CD4-positive, alpha-beta memory T cell (primary cell): Measurements from ENCODE around the gene HOMER1. TPM values are rescaled to one million over a fixed set of nuclear protein-coding genes. Genes with fewer than 3 reads are reported as not detected.

Experiments used
- CTCF ChIA-PET: fragments of 350-600 bp; sonication (Branson Sonifier 250); formaldehyde crosslinking; loops from one replicate; lab custom pipeline; 2021; ENCODE audit warnings: inconsistent platforms; ENCODE audit not compliant: partially characterized antibody; lab: Charles Lee
- POLR2A ChIA-PET: fragments of 350-600 bp; sonication (Branson Sonifier 250); formaldehyde crosslinking; loops from one replicate; lab custom pipeline; 2021; ENCODE audit not compliant: partially characterized antibody; lab: Charles Lee
- DNase-seq, 5 donors: peaks; one replicate each; pipeline versions ENCODE4 v3.0.0 to v3.0.0-alpha.2; 2020 to 2022; ENCODE audit warnings: mixed read lengths in 1 of 5
- H3K27ac ChIP-seq: one replicate; pipeline ENCODE4 v1.7.0; 2013; ENCODE audit warnings: low read depth, low read length
- H3K27me3 ChIP-seq: 2 replicates; pipeline ENCODE4 v1.7.0; 2013; ENCODE audit warnings: mild to moderate bottlenecking, low read length, moderate library complexity; ENCODE audit not compliant: insufficient read depth
- H3K36me3 ChIP-seq: 2 replicates; pipeline ENCODE4 v1.7.0; 2013; ENCODE audit warnings: mild to moderate bottlenecking, low read length, moderate library complexity; ENCODE audit not compliant: insufficient read depth
- H3K4me1 ChIP-seq: 2 replicates; pipeline ENCODE4 v1.7.0; 2013; ENCODE audit warnings: mild to moderate bottlenecking, low read length, moderate library complexity; ENCODE audit not compliant: insufficient read depth
- H3K4me3 ChIP-seq, 2 donors: one replicate each; pipeline ENCODE4 v1.7.0; 2013; ENCODE audit warnings: low read length in 2 of 2, mild to moderate bottlenecking in 1 of 2
- H3K9me3 ChIP-seq, 2 donors: one replicate each; pipeline ENCODE4 v1.7.0; 2013; ENCODE audit warnings: low read length in 2 of 2, control low read depth in 1 of 2; ENCODE audit not compliant: control insufficient read depth in 1 of 2
- H3K27ac Mint-ChIP-seq, 7 donors: one replicate each; pipeline ENCODE4 v1.8.0; 2020 to 2021; ENCODE audit warnings: mixed read lengths in 7 of 7, mild to moderate bottlenecking in 6 of 7, inconsistent platforms in 3 of 7, moderate library complexity in 3 of 7
- H3K27me3 Mint-ChIP-seq, 2 donors: one replicate each; pipeline ENCODE4 v1.8.0; 2020 to 2021; ENCODE audit warnings: mixed read lengths in 2 of 2
- H3K36me3 Mint-ChIP-seq, 2 donors: one replicate each; pipeline ENCODE4 v1.8.0; 2020 to 2021; ENCODE audit warnings: mixed read lengths in 2 of 2, inconsistent platforms in 1 of 2, mild to moderate bottlenecking in 1 of 2
- H3K4me1 Mint-ChIP-seq, 4 donors: one replicate each; pipeline ENCODE4 v1.8.0; 2020 to 2021; ENCODE audit warnings: mixed read lengths in 4 of 4, mild to moderate bottlenecking in 1 of 4
- H3K4me3 Mint-ChIP-seq, 8 donors: one replicate each; pipeline ENCODE4 v1.8.0; 2020 to 2021; ENCODE audit warnings: mixed read lengths in 8 of 8, mild to moderate bottlenecking in 7 of 8, moderate library complexity in 6 of 8, inconsistent platforms in 3 of 8
- H3K9me3 Mint-ChIP-seq, 8 donors: one replicate each; pipeline ENCODE4 v1.8.0; 2020 to 2021; ENCODE audit warnings: mixed read lengths in 8 of 8, mild to moderate bottlenecking in 5 of 8, inconsistent platforms in 3 of 8, moderate library complexity in 1 of 8
- intact Hi-C: fragments of 100-400 bp; cut with micrococcal nuclease; formaldehyde crosslinking; loops from one replicate; pipeline ENCODE4 v1.15.1; 2023
- polyA plus RNA-seq, 2 donors: library from polyadenylated mRNA; unstranded; fragments of 300-500 nt; fragmentation: Illumina TruSeq; gene quantifications; one replicate each; pipeline ENCODE4 v1.2.3, GENCODE V29; 2021
- total RNA-seq, 2 experiments: library from RNA; stranded (reverse); gene quantifications; one replicate each; pipeline ENCODE4 v1.2.3, GENCODE V29; 2021

HOMER1 gene
- total and polyA plus RNA-seq, 4 experiments from 2014 or later, result 1.5 to 2.9 (median 1.7) TPM

DNA sequence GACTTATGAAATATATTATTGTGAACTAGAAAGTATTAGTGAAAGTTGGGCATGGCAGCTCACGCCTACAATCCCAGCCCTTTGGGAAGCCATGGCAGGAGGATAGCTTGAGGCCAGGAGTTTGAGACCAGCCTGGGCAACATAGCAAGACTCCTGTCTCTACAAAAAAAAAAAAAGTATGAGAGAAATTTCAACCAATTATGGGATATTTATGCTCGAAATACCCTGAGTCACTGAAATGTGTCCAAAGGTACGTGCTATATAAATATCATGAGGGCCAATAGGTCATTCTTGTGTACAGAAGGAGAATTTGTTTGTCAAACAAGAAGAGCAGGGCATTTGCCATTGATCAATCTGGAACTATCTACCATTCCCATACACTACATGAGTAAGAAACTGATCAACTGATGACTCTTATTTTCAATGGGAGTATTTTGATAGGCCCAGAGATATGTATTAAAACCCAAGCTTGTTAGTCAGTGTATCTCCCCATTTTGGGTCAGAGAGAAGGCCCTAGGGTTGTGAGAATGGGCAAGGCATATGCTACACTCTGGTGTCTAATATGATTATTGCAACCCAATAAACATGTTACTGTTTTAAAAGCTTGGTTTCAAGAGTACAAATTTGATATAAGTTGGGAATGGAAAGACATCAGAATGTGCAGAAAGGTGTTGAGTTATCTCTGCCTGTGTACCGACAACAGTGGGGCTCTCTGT, 21.7 kb upstream of the HOMER1 start:
- Mint-ChIP-seq H3K27ac (no peak overlapping the region), H3K4me1 (no peaks in the 10 kb centered on the region), H3K36me3 (no peaks in the 10 kb centered on the region), H3K4me3 (no peak overlapping the region), H3K9me3 (no peaks in the 10 kb centered on the region), H3K27me3 (peaks cover 6 to 11% of the 10 kb centered on the region in 2 donors)
- intact Hi-C loops, result no loop called here
- CTCF ChIA-PET, result interaction anchor here (0.9 kb wide), 1 partner anchor 410 kb away, joined by 3 read pairs; no protein-coding TSS in a partner anchor
- Histone ChIP-seq H3K27me3 (no peaks in the 10 kb centered on the region), H3K36me3 (no peaks in the 10 kb centered on the region), H3K4me3 (no peak overlapping the region), H3K27ac (no peak overlapping the region), H3K4me1 (no peaks in the 10 kb centered on the region), H3K9me3 (no peaks in the 10 kb centered on the region)
- DNase-seq, result no peak
- POLR2A ChIA-PET, result no interaction called here

GRCh38 chr5:79529110-79529509, 15.2 kb upstream of the HOMER1 start:
- peaks cover 0 to 6% of the 10 kb centered on the region in 2 donors for H3K9me3 ChIP-seq
- H3K36me3 Mint-ChIP-seq, result peaks cover 0 to under 1% of the 10 kb centered on the region in 2 donors
- ChIA-PET POLR2A (no interaction called here), CTCF (interaction anchor here (0.8 kb wide), 1 partner anchor 70 kb away, joined by 3 read pairs; no protein-coding TSS in a partner anchor)
- H3K4me3 ChIP-seq, result no peak overlapping the region
- H3K4me1 ChIP-seq, result no peaks in the 10 kb centered on the region
- no peaks in the 10 kb centered on the region for H3K27me3 ChIP-seq
- H3K27ac Mint-ChIP-seq, result no peak overlapping the region
- H3K36me3 ChIP-seq, result no peaks in the 10 kb centered on the region
- no peak overlapping the region for H3K4me3 Mint-ChIP-seq
- no peak for DNase-seq
- no peak overlapping the region for H3K27ac ChIP-seq
- peaks cover 2 to 19% of the 10 kb centered on the region in 2 donors for H3K27me3 Mint-ChIP-seq
- intact Hi-C loops, result no loop called here
- peaks cover 2 to 27% (median 18%) of the 10 kb centered on the region in 8 donors for H3K9me3 Mint-ChIP-seq
- no peaks in the 10 kb centered on the region for H3K4me1 Mint-ChIP-seq

GRCh38 chr5:79527431-79527830, 13.5 kb upstream of the HOMER1 start:
- Mint-ChIP-seq H3K9me3 (peaks cover 2 to 28% (median 18%) of the 10 kb centered on the region in 8 donors), H3K4me3 (no peak overlapping the region), H3K27me3 (peaks cover 2 to 19% of the 10 kb centered on the region in 2 donors), H3K36me3 (peaks cover 0 to 1% of the 10 kb centered on the region in 2 donors), H3K4me1 (no peaks in the 10 kb centered on the region), H3K27ac (no peak overlapping the region)
- ChIA-PET CTCF (interaction anchor here (1.0 kb wide), 1 partner anchor 322 kb away, joined by 3 read pairs; no protein-coding TSS in a partner anchor), POLR2A (no interaction called here)
- H3K4me1 ChIP-seq, result no peaks in the 10 kb centered on the region
- no peaks in the 10 kb centered on the region for H3K27me3 ChIP-seq
- H3K4me3 ChIP-seq, result no peak overlapping the region
- H3K36me3 ChIP-seq, result no peaks in the 10 kb centered on the region
- peaks cover 0 to 6% of the 10 kb centered on the region in 2 donors for H3K9me3 ChIP-seq
- no peak for DNase-seq
- no peak overlapping the region for H3K27ac ChIP-seq
- intact Hi-C loops, result no loop called here

DNA sequence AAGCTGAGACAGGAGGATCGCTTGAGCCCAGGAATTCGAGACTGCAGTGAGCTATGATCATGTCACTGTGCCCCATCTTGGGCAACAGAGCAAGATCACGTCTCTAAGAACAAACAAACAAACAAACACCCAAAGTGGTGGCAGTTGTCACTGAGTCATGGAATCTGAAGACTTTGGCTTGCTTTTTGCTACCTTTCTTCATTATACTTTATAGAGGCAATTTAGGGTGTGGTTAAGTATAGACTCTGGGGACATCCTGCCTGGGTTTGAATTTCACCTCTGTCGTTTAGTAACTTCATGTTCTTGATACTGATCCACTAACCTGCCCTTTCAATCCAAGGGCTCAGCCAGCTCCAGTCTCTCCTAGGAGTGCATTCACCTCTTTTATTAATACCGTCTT, 13.0 kb upstream of the HOMER1 start:
- no peak overlapping the region for H3K27ac Mint-ChIP-seq
- H3K4me3 Mint-ChIP-seq, result no peak overlapping the region
- CTCF ChIA-PET, result interaction anchor here (1.0 kb wide), 1 partner anchor 321 kb away, joined by 3 read pairs; no protein-coding TSS in a partner anchor
- H3K27me3 Mint-ChIP-seq, result peaks cover 2 to 17% of the 10 kb centered on the region in 2 donors
- no peaks in the 10 kb centered on the region for H3K27me3 ChIP-seq
- peaks cover 2 to 28% (median 18%) of the 10 kb centered on the region in 8 donors for H3K9me3 Mint-ChIP-seq
- no peaks in the 10 kb centered on the region for H3K36me3 ChIP-seq
- DNase-seq, result no peak
- POLR2A ChIA-PET, result no interaction called here
- H3K27ac ChIP-seq, result no peak overlapping the region
- H3K4me1 ChIP-seq, result no peaks in the 10 kb centered on the region
- peaks cover 0 to 1% of the 10 kb centered on the region in 2 donors for H3K36me3 Mint-ChIP-seq
- intact Hi-C loops, result no loop called here
- H3K4me1 Mint-ChIP-seq, result no peaks in the 10 kb centered on the region
- H3K4me3 ChIP-seq, result no peak overlapping the region
- peaks cover 0 to 6% of the 10 kb centered on the region in 2 donors for H3K9me3 ChIP-seq

DNA sequence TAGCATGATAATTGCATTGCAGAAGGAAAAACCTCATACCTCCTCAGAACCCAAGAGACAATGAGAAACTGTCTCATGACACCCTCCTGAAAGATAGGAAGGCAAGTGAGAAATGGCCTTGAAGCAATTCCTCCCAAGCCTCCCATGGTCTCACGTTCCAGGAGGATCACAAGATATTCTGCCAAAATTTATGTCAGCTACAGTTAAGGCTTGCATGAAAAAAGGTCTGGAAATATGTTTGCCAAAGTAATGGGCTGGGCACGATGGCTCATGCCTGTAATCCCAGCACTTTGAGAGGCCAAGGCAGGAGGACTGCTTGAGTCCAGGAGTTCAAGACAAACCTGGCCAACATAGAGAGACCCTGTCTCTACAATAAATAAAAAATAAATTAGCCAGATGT, 12.6 kb upstream of the HOMER1 start:
- Histone ChIP-seq H3K4me1 (no peaks in the 10 kb centered on the region), H3K4me3 (no peak overlapping the region), H3K9me3 (peaks cover 0 to 6% of the 10 kb centered on the region in 2 donors), H3K27ac (no peak overlapping the region), H3K27me3 (no peaks in the 10 kb centered on the region), H3K36me3 (no peaks in the 10 kb centered on the region)
- H3K36me3 Mint-ChIP-seq, result peaks cover 0 to 1% of the 10 kb centered on the region in 2 donors
- ChIA-PET POLR2A (no interaction called here), CTCF (no interaction called here)
- peaks cover 2 to 15% of the 10 kb centered on the region in 2 donors for H3K27me3 Mint-ChIP-seq
- H3K9me3 Mint-ChIP-seq, result peaks cover 2 to 28% (median 18%) of the 10 kb centered on the region in 8 donors
- no peak overlapping the region for H3K4me3 Mint-ChIP-seq
- no peak overlapping the region for H3K27ac Mint-ChIP-seq
- intact Hi-C loops, result no loop called here
- no peaks in the 10 kb centered on the region for H3K4me1 Mint-ChIP-seq
- no peak for DNase-seq

- peaks cover 2 to 20% (median 14%) of the 10 kb centered on the region in 8 donors for H3K9me3 Mint-ChIP-seq
- DNase-seq, result no peak
- Histone ChIP-seq H3K27me3 (no peaks in the 10 kb centered on the region), H3K4me1 (no peaks in the 10 kb centered on the region), H3K4me3 (no peak overlapping the region), H3K27ac (no peak overlapping the region), H3K9me3 (peaks cover 0 to 6% of the 10 kb centered on the region in 2 donors), H3K36me3 (no peaks in the 10 kb centered on the region)
- peaks cover 0 to 12% of the 10 kb centered on the region in 2 donors for H3K27me3 Mint-ChIP-seq
- POLR2A ChIA-PET, result no interaction called here
- H3K27ac Mint-ChIP-seq, result no peak overlapping the region
- no peak overlapping the region for H3K4me3 Mint-ChIP-seq
- H3K36me3 Mint-ChIP-seq, result peaks cover 0 to 1% of the 10 kb centered on the region in 2 donors
- intact Hi-C loops, result no loop called here
- peaks cover 0 to 2% (median 0%) of the 10 kb centered on the region in 4 donors for H3K4me1 Mint-ChIP-seq
- CTCF ChIA-PET, result no interaction called here
Measured at GRCh38 chr5:79521156-79521555, 7.2 kb upstream of the HOMER1 start.

DNA sequence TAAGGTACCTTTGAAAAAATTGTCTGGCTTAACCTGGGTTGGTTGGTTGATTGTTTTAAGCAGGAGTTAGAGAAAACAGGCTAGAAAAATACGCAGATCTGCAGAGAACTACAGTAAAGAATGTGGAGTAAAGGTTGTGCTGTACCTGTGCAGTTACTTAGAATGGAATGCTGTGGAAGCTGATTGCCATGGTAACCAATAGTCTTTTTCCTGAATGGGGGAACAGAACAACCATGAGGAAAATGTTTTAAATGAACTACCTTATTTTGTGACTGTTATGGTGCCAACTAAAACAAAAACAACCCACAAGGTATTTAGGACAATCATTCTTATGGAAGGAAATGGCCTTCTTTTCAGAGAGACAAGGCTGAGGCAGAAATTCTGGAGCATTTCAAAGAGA, 4.8 kb upstream of the HOMER1 start:
- Mint-ChIP-seq H3K36me3 (peaks cover 0 to 2% of the 10 kb centered on the region in 2 donors), H3K27ac (peak overlapping the region in 1 of 7 donors; percentile 71), H3K9me3 (no peaks in the 10 kb centered on the region), H3K27me3 (peaks cover 2% of the 10 kb centered on the region in 2 donors), H3K4me1 (peaks cover 6 to 10% (median 7%) of the 10 kb centered on the region in 4 donors), H3K4me3 (no peak overlapping the region)
- intact Hi-C loops, result no loop called here
- ChIA-PET POLR2A (no interaction called here), CTCF (no interaction called here)
- H3K4me1 ChIP-seq, result peaks cover 7% of the 10 kb centered on the region
- no peaks in the 10 kb centered on the region for H3K9me3 ChIP-seq
- H3K27ac ChIP-seq, result no peak overlapping the region
- no peak overlapping the region for H3K4me3 ChIP-seq
- no peaks in the 10 kb centered on the region for H3K36me3 ChIP-seq
- no peaks in the 10 kb centered on the region for H3K27me3 ChIP-seq
- DNase-seq, result no peak
